PC-3 (cell line): ENCODE data around the gene BOD1.

Experiments
- CTCF ChIP-seq: fragments of 300-600 bp; sonication (generic); conservative IDR thresholded peaks from 2 replicates; pipeline ENCODE4 v1.5.1; 2017; ENCODE audit warnings: antibody characterized with exemption, low read depth, mild to moderate bottlenecking, low read length
- EZH2phosphoT487 ChIP-seq: fragments of 300-600 bp; sonication (generic); IDR thresholded peaks from 2 replicates; pipeline ENCODE4 v1.6.1; 2018; ENCODE audit warnings: mild to moderate bottlenecking, antibody characterized with exemption, low read length, borderline replicate concordance

GRCh38 chr5:173642895-173643481 is 26.5 kb upstream of the BOD1 start:
- TF ChIP-seq CTCF (no peak), EZH2phosphoT487 (no peak)
